GM12878 (cell line): ENCODE measurements around the gene NTM. TPM values are rescaled to one million over a fixed set of nuclear protein-coding genes. Genes with fewer than 3 reads are reported as not detected.

Experiments
- ATAC-seq: fragments of 200-7000 bp; cut with Tn5 transposase; 3 replicates; pipeline ENCODE4 v1.9.1; 2020; ENCODE audit warnings: mild to moderate bottlenecking, moderate library complexity
- BruUV-seq: library from RNA; stranded (reverse); fragments of 400-500 nt; replicated peaks from 2 replicates; lab custom pipeline; 2021; lab: Mats Ljungman, UMichigan
- CTCF ChIA-PET: fragments of 300-600 bp; sonication (Branson Sonifier 250); formaldehyde crosslinking; extraction: SDS; loops from one replicate; lab custom pipeline; 2021; ENCODE audit warnings: inconsistent platforms; lab: Yijun Ruan, JAX
- POLR2A ChIA-PET: fragments of 350-600 bp; formaldehyde crosslinking; extraction: SDS; loops from one replicate; lab custom pipeline; 2021; ENCODE audit warnings: inconsistent platforms; lab: Charles Lee
- RAD21 ChIA-PET: fragments of 300-600 bp; sonication (Branson Sonifier 250); formaldehyde crosslinking; loops from one replicate; lab custom pipeline; 2023; ENCODE audit warnings: antibody characterized with exemption; ENCODE audit not compliant: unreplicated experiment; lab: Charles Lee
- SMC1A ChIA-PET: fragments of 300-600 bp; sonication (Branson Sonifier 250); formaldehyde crosslinking; loops from one replicate; lab custom pipeline; 2023; ENCODE audit not compliant: unreplicated experiment, uncharacterized antibody; lab: Charles Lee
- DNase-seq: peaks from one replicate; pipeline ENCODE4 v3.0.0-alpha.2; 2011; ENCODE audit warnings: low read depth, low spot score
- FAIRE-seq: peaks from 3 replicates; lab custom pipeline; 2011; peaks lifted over from hg19 to GRCh38; lab: Jason Lieb, UNC
- H2AFZ ChIP-seq: 2 replicates; pipeline ENCODE4 v1.6.0; 2011; ENCODE audit warnings: low read depth, low read length, control low read depth; ENCODE audit not compliant: control insufficient read depth
- H3K27ac ChIP-seq: 2 replicates; pipeline ENCODE4 v1.5.1; 2011; ENCODE audit warnings: control low read depth; ENCODE audit not compliant: control insufficient read depth, insufficient read depth
- H3K27me3 ChIP-seq, 2 experiments: replicated peaks in 1 of 2; 2 replicates each; pipeline versions ENCODE4 v1.6.0 to v1.6.1; 2011; ENCODE audit warnings: low read length in 1 of 2; ENCODE audit not compliant: control insufficient read depth in 2 of 2, insufficient read depth in 2 of 2
- H3K36me3 ChIP-seq, 2 experiments: 2 replicates each; pipeline ENCODE4 v1.5.1; 2011; ENCODE audit warnings: low read length in 1 of 2; ENCODE audit not compliant: control insufficient read depth in 2 of 2, insufficient read depth in 2 of 2
- H3K4me1 ChIP-seq: 2 replicates; pipeline ENCODE4 v1.6.1; 2011; ENCODE audit warnings: mild to moderate bottlenecking, low read length, moderate library complexity, mixed read lengths; ENCODE audit not compliant: control insufficient read depth, insufficient read depth
- H3K4me2 ChIP-seq: 2 replicates; pipeline ENCODE4 v1.6.0; 2011; ENCODE audit warnings: control low read depth; ENCODE audit not compliant: control insufficient read depth, insufficient read depth
- H3K4me3 ChIP-seq: fragments of 200-600 bp; sonication (generic); 2 replicates; pipeline ENCODE4 v1.5.1; 2016
- H3K79me2 ChIP-seq: 2 replicates; pipeline ENCODE4 v1.6.0; 2011; ENCODE audit warnings: low read length; ENCODE audit not compliant: control insufficient read depth, insufficient read depth
- H3K9ac ChIP-seq: 2 replicates; pipeline ENCODE4 v1.8.0; 2011; ENCODE audit warnings: low read length, control low read depth, mixed read lengths; ENCODE audit not compliant: control insufficient read depth, insufficient read depth
- H3K9me3 ChIP-seq: replicated peaks from 3 replicates; pipeline ENCODE4 v1.5.1; 2011; ENCODE audit warnings: mild to moderate bottlenecking, low read length; ENCODE audit not compliant: control insufficient read depth, insufficient read depth
- H4K20me1 ChIP-seq: 2 replicates; pipeline ENCODE4 v1.6.0; 2011; ENCODE audit not compliant: control insufficient read depth, insufficient read depth
- BACH1 ChIP-seq: fragments of 450-650 bp; IDR thresholded peaks from 2 replicates; pipeline ENCODE4 v1.6.1; 2017; ENCODE audit warnings: mild to moderate bottlenecking, borderline replicate concordance
- BCL11A ChIP-seq: IDR thresholded peaks from 2 replicates; pipeline ENCODE4 v1.6.1; 2011; ENCODE audit warnings: low read depth, low read length
- CHD4 ChIP-seq: fragments of 200-600 bp; sonication (generic); IDR thresholded peaks from 2 replicates; pipeline ENCODE4 v1.6.1; 2016; ENCODE audit warnings: mild to moderate bottlenecking
- DPF2 ChIP-seq: fragments of 450-650 bp; IDR thresholded peaks from 2 replicates; pipeline ENCODE4 v1.6.1; 2017; ENCODE audit warnings: mild to moderate bottlenecking
- IRF4 ChIP-seq: IDR thresholded peaks from 2 replicates; pipeline ENCODE4 v1.6.1; 2011; ENCODE audit warnings: low read depth, low read length
- LARP7 ChIP-seq: fragments of 450-650 bp; IDR thresholded peaks from 2 replicates; pipeline ENCODE4 v1.6.1; 2017; ENCODE audit warnings: mild to moderate bottlenecking
- NR2C2 ChIP-seq: IDR thresholded peaks from 2 replicates; pipeline ENCODE4 v1.6.1; 2011; ENCODE audit warnings: borderline replicate concordance, low read depth; ENCODE audit not compliant: control insufficient read depth, insufficient read length
- POLR2A ChIP-seq: IDR thresholded peaks from 2 replicates; pipeline ENCODE4 v1.6.1; 2011; ENCODE audit warnings: low read depth, mild to moderate bottlenecking, low read length
- POLR2AphosphoS2 ChIP-seq: IDR thresholded peaks from 2 replicates; pipeline ENCODE4 v1.6.1; 2011; ENCODE audit warnings: low read depth, mild to moderate bottlenecking, low read length, improper control_type of control experiment, moderate library complexity
- RCOR1 ChIP-seq: conservative IDR thresholded peaks from 2 replicates; pipeline ENCODE4 v1.6.1; 2012; ENCODE audit warnings: low read depth, low read length, improper control_type of control experiment
- SUZ12 ChIP-seq: fragments of 200-600 bp; sonication (generic); IDR thresholded peaks from one replicate; pipeline ENCODE4 v1.6.1; 2018; ENCODE audit warnings: antibody characterized with exemption, mild to moderate bottlenecking; ENCODE audit not compliant: unreplicated experiment
- USF1 ChIP-seq: IDR thresholded peaks from 2 replicates; pipeline ENCODE4 v1.6.1; 2011; ENCODE audit warnings: borderline replicate concordance, low read depth, mild to moderate bottlenecking, moderate library complexity, mixed read lengths, low read length; ENCODE audit not compliant: insufficient read depth; ENCODE audit errors: extremely low read length
- ZBED1 ChIP-seq: IDR thresholded peaks from 2 replicates; pipeline ENCODE4 v1.6.1; 2016; ENCODE audit warnings: borderline replicate concordance
- ZBTB40 ChIP-seq: fragments of 450-650 bp; IDR thresholded peaks from 2 replicates; pipeline ENCODE4 v1.6.1; 2016; ENCODE audit warnings: mild to moderate bottlenecking, moderate library complexity, borderline replicate concordance
- ZZZ3 ChIP-seq: IDR thresholded peaks from 2 replicates; pipeline ENCODE4 v1.6.1; 2011; ENCODE audit warnings: low read depth; ENCODE audit not compliant: control insufficient read depth, insufficient read length
- WGBS: methylation state at CpG from one replicate; pipeline ENCODE4 v1.1.6; 2016; ENCODE audit warnings: low lambda C conversion rate; ENCODE audit not compliant: insufficient replicate concordance, insufficient coverage; ENCODE audit errors: missing lambda C conversion rate; 5-methylcytosine and 5-hydroxymethylcytosine counted together
- in situ Hi-C: fragments of 300-500 bp; cut with MboI; formaldehyde crosslinking; loops from 9 replicates; pipeline ENCODE4 v1.14.3; 2018; ENCODE audit warnings: mixed read lengths
- intact Hi-C: fragments of 100-400 bp; cut with micrococcal nuclease; formaldehyde crosslinking; loops from one replicate; pipeline ENCODE4 v1.14.2; 2022; ENCODE audit not compliant: unreplicated experiment
- polyA plus RNA-seq, 11 experiments: library from polyadenylated mRNA; depleted of rRNA in 4 of 11; unstranded in 6 of 11; stranded (reverse) in 5 of 11; fragments of >200 nt; fragmentation: Nextera tagmentation in 4 of 11; fragmentation: Illumina TruSeq in 1 of 11; extraction: Ambion mirVana in 4 of 11; extraction: Trizol in 1 of 11; gene quantifications; 1 replicate in 1 of 11; 2 replicates in 10 of 11; pipeline versions ENCODE4 v1.2.1 to v1.2.3, GENCODE V29; 2011 to 2016; ENCODE audit warnings: inconsistent platforms in 2 of 11, missing spikeins in 2 of 11, low read depth in 1 of 11
- total RNA-seq, 4 experiments: library from RNA; depleted of rRNA in 3 of 4; stranded (reverse); fragments of >200 nt in 3 of 4; fragmentation: Illumina TruSeq in 1 of 4; extraction: Trizol in 1 of 4; gene quantifications; 2 replicates each; pipeline versions ENCODE4 v1.2.1 to v1.2.3, GENCODE V29; 2013 to 2021
- TF ChIP-seq, protein P1 (sequence below): fragments of 450-650 bp; conservative IDR thresholded peaks from 2 replicates; pipeline ENCODE4 v1.6.1; 2017; ENCODE audit warnings: mild to moderate bottlenecking, moderate library complexity
- TF ChIP-seq, protein P2 (sequence below): IDR thresholded peaks from 2 replicates; pipeline ENCODE4 v1.6.1; 2012; ENCODE audit warnings: low read length, inconsistent platforms
- TF ChIP-seq, protein P3 (sequence below): IDR thresholded peaks from 2 replicates; pipeline ENCODE4 v1.6.1; 2011; ENCODE audit warnings: low read depth, mild to moderate bottlenecking, low read length, moderate library complexity, borderline replicate concordance; ENCODE audit errors: extremely low read depth

The NTM gene
- total and polyA plus RNA-seq, 10 of the 15 experiments (the other 5 are each of a cell fraction or from before 2014, with no cell fraction given): not detected

DNA sequence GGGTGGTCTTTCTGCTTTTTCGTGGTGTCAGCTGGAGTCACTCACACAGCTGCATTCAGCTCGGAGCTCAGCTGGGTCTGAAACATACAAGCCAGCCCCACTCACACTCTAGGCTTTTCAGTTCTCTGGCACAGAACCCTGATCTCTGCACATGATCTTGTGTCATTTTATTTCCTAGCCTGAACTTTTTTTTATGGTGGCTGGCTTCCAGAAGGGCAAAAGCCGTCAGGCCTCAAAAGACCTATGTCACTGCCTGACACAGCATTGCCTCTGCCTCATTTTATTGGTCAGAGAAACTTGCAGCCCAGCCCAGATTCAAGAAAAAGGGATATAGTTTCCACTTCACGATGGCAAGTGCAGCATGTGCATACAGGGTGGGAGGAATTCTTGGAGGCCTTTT is 117.8 kb downstream of the NTM start:
- no peak for DNase-seq
- H3K4me2 ChIP-seq: no peak overlapping the region
- POLR2A ChIA-PET: no interaction called here
- H3K79me2 ChIP-seq: no peaks in the 10 kb centered on the region
- H3K4me1 ChIP-seq: no peaks in the 10 kb centered on the region
- no peaks in the 10 kb centered on the region for H3K36me3 ChIP-seq
- H3K9me3 ChIP-seq: no peaks in the 10 kb centered on the region
- FAIRE-seq: no peak
- no peak overlapping the region for H3K9ac ChIP-seq
- H4K20me1 ChIP-seq: no peaks in the 10 kb centered on the region
- no peak overlapping the region for H2AFZ ChIP-seq
- intact Hi-C loops (no loop called here), in situ Hi-C loops (no loop called here)
- no peaks in the 10 kb centered on the region; a peak in 1 of 4 replicates for H3K27me3 ChIP-seq
- no peak for ATAC-seq
- no peak overlapping the region for H3K4me3 ChIP-seq
- SMC1A ChIA-PET: no interaction called here
- H3K27ac ChIP-seq: no peak overlapping the region
- WGBS: 0% methylated on average over 4 of the region's 4 CpGs
- CTCF ChIA-PET: no interaction called here
- RAD21 ChIA-PET: no interaction called here
- no TSS peak for BruUV-seq
- no peak for TF ChIP-seq BCL11A
- no peak for TF ChIP-seq DPF2
- TF ChIP-seq, protein P1, sequence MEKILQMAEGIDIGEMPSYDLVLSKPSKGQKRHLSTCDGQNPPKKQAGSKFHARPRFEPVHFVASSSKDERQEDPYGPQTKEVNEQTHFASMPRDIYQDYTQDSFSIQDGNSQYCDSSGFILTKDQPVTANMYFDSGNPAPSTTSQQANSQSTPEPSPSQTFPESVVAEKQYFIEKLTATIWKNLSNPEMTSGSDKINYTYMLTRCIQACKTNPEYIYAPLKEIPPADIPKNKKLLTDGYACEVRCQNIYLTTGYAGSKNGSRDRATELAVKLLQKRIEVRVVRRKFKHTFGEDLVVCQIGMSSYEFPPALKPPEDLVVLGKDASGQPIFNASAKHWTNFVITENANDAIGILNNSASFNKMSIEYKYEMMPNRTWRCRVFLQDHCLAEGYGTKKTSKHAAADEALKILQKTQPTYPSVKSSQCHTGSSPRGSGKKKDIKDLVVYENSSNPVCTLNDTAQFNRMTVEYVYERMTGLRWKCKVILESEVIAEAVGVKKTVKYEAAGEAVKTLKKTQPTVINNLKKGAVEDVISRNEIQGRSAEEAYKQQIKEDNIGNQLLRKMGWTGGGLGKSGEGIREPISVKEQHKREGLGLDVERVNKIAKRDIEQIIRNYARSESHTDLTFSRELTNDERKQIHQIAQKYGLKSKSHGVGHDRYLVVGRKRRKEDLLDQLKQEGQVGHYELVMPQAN: no peak
- TF ChIP-seq BACH1: no peak
- TF ChIP-seq CHD4: no peak
- TF ChIP-seq LARP7: no peak
- TF ChIP-seq, protein P2, sequence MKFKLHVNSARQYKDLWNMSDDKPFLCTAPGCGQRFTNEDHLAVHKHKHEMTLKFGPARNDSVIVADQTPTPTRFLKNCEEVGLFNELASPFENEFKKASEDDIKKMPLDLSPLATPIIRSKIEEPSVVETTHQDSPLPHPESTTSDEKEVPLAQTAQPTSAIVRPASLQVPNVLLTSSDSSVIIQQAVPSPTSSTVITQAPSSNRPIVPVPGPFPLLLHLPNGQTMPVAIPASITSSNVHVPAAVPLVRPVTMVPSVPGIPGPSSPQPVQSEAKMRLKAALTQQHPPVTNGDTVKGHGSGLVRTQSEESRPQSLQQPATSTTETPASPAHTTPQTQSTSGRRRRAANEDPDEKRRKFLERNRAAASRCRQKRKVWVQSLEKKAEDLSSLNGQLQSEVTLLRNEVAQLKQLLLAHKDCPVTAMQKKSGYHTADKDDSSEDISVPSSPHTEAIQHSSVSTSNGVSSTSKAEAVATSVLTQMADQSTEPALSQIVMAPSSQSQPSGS: no peak
- no peak for TF ChIP-seq USF1
- TF ChIP-seq, protein P3, sequence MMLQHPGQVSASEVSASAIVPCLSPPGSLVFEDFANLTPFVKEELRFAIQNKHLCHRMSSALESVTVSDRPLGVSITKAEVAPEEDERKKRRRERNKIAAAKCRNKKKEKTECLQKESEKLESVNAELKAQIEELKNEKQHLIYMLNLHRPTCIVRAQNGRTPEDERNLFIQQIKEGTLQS: no peak
- TF ChIP-seq ZBTB40: no peak
- no peak for TF ChIP-seq ZZZ3
- TF ChIP-seq POLR2A: no peak
- no peak for TF ChIP-seq IRF4
- no peak for TF ChIP-seq POLR2AphosphoS2
- no peak for TF ChIP-seq RCOR1
- TF ChIP-seq SUZ12: no peak
- no peak for TF ChIP-seq NR2C2
- no peak for TF ChIP-seq ZBED1
